Stimulated activated CD4-positive, alpha-beta T cell treated with anti-CD3 and anti-CD28 coated beads, Interleukin-12 subunit alpha, Interleukin-12 subunit beta, amount 100 ng/mL, for 48 hours (primary cell): ENCODE results near the gene ADAMTS18.

ENCODE experiments used
- DNase-seq, 3 donors: peaks; one replicate each; pipeline ENCODE4 v3.0.0-alpha.2; 2020; ENCODE audit warnings: low read depth in 2 of 3, low spot score in 1 of 3

ADAMTS18 gene

GRCh38 chr16:77439106-77439505 is 4.3 kb upstream of the ADAMTS18 start:
- DNase-seq: no peak

DNA sequence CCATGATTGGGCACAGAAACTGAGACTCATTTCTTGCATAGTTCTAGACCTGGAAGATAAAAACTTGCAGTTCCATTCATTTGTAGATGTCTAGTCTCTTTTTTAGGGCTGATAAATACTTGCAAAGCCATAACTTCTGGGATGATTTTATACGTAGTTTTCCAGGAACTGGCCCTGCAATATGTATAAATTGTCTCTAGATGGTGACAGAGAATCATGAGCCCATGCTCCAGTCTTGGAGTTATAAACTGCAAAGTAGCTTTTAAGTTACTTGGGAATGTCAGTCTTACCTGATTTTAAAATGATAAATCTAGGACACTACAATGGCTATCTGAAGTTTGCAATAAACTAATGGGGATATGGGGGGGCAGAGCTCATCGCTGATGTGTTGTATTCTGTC is 3.0 kb upstream of the ADAMTS18 start:
- no peak for DNase-seq

DNA sequence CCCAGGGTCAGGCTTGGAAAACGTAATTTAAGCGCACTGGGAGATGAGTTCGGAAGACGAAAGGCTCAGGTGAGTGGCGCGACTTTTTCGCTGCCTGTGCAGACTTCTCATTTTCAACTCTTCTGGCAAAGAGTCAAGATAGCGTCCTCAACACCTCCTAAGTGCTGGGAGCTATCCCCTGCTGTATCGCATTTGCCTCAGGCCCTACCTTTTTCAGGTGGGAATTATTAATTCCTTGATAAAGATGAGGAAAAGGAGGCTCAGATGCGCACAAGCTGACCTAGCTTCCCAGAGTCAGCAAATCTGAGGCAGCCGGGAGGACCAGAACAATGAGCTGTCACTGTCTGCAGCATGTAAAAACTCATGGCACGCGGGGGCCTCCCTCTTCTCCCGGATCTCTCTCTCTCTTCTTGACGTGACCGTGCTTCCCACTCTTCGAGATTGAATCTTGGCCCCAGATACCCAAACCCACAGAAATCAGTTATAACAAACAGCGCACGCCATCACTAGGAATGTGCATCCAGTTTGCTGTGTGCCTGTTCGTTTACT is 512 bp upstream of the ADAMTS18 start:
- DNase-seq: no peak

DNA sequence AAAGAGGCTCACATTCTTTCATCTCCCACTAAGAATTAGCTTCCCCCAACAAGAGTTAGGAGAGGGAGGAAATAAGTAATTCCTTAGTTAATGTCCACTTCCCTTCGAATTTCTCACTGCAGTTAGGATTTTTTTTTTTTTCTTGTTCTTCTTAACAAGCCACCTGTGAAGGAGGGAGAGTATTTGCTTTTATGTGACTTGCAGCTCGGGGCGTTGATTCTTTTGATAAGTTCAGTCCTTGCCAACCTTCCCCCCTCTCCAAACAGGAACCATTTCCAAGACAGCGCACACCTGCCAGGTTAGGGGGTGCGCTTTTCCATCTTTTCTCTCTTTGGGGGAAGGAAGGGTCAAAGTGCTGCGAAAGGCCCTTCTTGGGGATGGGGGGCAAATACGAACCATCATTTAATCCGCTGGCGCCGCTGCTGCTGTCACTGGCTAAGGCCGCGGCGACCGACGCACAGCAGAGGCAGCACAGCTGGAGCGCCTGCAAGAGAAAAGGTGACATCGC is 758 bp downstream of the ADAMTS18 start:
- DNase-seq: no peak

DNA sequence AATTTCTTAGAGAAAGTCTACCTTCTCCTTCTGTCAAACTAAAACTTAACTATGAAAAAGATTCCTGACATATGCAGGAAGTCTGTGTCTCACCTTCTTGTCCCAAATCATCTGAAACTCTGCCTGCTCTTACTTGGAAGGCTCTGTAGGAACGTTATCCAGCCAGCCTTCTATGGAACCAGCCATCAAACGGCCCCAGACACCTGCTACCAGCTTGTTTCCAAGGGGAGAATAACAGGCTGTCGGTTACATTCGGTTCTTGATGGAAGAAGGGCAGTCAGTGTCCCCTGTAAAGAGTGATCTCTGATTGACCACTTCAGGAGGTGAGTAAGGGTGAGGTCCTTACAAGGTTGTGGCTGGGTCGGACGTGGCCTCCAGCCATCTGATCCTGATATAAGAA is 1.7 kb downstream of the ADAMTS18 start:
- no peak for DNase-seq

DNA sequence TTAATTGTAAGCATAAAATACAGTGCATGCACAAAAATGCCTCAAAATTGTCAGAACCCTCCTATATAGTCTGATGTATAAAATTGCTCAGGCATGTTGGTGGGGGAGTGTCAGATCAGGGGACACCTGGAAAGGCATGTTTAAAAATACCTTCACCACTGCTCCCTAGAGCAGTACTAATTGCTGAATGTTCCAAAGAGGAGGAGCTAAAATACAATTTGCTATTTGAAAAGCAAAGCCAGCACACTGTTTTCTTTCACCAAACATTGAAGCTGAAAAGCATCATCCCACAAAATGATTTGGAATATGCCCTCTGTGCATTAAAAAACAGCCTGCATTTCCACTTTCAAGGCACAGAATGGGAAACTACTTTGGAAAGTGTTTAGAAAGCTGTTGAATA is 2.6 kb downstream of the ADAMTS18 start:
- DNase-seq: no peak

DNA sequence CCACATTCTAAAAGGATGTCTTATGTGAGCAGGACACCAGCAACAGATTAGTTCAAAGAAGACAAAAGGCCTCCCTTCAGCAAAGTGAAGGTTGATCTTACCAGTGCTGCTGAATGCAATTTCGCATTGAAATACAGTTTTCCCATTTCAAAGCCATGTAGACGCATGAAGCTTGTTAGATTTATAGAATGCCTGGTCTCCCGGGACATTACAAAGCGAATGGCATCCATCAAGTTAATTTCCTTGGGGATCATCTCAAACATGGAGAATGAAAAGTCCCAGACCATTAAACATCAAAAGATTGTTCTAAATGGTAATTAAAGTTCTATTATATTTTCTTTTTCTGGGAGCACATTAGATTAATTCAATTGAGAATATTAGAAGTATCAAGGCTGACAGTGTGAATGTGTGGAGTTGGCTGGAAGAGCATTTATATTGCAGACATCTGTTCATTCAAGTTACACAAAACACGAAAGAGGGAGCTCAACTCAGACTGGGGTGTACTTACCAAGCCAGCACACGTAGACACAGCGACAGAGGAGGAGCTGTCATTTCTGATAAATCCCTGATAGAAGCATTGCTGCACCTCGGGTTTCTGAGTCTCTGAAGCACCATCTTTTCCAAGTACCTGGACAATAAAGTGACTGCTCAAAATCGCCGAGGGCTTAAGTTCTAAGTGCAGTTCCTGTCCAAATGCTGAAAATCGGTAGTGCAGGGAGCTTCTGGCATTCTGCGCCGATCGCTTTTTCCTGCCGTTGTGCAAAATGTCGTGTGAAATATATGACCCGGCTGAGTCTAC is 3.8 kb downstream of the ADAMTS18 start:
- DNase-seq: no peak

GRCh38 chr16:77430360-77430759 is 4.5 kb downstream of the ADAMTS18 start:
- DNase-seq: no peak

DNA sequence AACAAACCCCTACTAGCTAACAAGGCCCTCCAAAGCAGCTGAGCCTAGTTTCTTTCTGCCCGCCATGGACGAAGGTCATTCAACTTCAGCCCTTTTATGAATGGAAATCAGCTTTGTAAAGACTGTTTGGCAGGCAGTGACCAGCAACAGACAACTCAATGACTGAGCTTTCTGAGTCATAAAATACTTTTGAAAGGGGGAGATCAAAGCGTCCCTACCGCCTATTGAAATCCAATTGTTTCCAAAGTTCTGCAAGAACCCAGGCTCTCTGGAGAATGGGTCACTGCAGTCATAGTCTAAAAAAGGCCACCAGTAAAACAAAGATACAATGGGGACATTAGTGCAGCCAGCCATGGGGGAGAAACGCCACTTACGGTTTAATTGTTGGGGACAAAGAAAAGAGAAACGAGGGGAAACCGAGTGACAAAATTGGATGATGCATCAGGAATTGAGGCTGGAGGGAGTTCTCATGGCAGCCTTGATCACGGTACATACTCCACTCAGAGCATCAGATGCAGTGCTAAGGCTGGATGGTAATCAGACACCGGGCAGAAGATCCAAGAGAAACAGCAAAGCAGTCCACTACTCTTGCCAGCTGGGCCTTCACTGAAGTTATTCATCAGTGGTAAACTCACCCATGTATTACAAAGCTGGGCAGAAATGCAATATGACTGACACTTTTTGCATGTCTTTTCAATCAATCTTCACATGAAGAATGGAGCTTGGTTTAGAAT is 9.8 kb downstream of the ADAMTS18 start:
- DNase-seq: no peak

DNA sequence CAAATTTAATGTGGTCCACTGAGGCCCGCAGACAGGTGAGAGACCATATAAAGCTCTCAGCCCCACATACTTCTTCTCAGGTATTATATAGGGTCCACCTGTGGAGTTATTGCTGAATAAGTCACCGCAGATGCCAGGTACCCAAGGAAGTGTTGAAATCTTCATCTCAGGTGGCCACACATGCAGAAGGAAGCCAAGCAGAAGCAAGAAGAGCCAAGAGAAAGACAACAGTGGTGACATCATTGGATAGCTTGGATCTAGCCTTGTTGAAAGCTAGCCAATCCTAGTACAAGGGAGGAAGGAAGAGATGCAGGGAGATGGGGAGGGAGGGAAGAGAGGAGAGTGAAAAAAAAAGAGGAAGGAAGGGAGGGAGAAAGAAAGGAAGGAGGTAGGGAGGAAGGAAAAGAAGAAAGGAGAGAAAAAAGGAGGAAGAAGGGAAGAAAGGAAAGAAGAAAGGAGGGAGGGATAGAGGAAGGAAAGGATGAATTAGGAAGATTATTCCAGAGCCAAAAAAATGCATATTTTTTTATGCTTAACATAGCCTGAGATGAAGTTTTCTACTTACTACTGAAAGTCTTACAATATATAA is 12.5 kb downstream of the ADAMTS18 start:
- DNase-seq: no peak

GRCh38 chr16:77416939-77417480 is 17.8 kb downstream of the ADAMTS18 start:
- DNase-seq: no peak

DNA sequence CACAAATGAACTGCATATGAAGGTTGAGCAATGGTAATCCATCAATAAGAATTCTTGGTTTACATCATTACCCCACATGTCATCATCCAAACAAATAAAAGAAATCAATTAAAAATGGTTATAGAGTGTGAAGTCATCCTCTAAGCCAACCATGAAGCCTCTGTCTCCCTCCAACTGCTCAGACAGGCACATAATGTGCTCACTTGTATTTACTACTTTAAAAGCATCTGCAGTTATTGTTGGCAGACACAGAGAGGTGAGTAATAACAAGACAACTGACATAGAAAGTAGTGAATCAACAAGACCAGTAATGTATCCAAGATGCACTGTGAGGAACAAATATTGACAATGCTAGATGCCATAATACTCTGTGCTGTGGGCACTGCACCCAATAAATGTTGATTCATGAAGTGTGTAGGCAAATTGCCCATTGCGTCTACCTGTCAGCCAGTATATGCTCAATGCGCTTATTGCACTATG is 20.0 kb downstream of the ADAMTS18 start:
- DNase-seq: no peak

DNA sequence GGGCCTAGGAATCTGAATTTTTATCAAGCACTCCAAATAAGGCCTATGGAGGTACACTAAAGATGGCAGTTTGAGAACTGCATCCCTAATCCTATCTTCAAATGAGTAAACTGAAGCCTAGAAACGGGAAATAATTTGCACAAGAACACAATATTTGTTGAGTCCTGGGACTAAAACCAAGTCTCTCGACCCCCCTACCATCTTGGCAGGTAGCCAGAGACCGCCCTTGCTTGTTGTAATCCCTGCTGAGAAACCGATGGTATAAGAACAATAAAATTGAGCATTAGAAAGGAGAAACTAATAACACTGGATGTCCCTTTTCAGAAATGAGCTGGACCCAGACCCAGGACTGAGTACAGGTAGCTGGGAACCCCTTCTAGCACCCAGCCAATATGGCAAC is 24.4 kb downstream of the ADAMTS18 start:
- DNase-seq: no peak

DNA sequence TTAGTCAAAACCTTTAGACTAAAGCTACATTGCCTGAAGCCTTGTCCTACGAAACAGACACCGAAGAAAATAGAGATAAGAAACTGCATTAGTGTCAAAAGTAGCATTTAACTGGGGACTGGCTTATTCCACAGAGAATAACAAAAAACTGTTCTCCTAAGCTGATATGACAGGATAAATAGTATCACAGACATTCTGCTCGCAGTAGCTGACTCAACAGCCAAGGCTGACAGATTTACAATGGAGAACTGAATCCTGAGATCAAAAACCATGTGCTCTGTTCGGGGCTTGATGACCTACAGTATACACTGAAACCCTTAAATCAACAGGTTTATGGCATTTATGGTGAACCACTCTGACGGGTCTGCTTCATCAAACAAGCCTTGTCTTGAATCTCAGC is 25.5 kb downstream of the ADAMTS18 start:
- no peak for DNase-seq

GRCh38 chr16:77408607-77409006 is 26.2 kb downstream of the ADAMTS18 start:
- no peak for DNase-seq

DNA sequence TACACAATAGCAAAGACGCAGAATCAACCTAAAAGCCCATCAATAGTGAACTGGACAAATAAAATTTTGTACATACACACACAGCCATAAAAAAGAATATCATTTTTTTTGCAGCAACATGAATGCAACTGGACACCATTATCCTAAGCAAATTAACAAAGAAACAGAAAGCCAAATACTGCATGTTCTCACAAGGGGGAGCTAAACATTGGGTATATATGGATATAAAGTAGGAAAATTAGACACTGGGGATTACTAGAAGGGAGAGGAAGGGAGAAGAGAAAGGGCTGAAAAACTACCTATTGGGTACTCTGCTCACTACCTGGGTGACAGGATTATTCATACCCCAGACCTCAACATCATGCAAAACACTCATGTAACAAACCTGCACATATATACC is 28.2 kb downstream of the ADAMTS18 start:
- no peak for DNase-seq

GRCh38 chr16:77404775-77405174 is 30.1 kb downstream of the ADAMTS18 start:
- DNase-seq: no peak

DNA sequence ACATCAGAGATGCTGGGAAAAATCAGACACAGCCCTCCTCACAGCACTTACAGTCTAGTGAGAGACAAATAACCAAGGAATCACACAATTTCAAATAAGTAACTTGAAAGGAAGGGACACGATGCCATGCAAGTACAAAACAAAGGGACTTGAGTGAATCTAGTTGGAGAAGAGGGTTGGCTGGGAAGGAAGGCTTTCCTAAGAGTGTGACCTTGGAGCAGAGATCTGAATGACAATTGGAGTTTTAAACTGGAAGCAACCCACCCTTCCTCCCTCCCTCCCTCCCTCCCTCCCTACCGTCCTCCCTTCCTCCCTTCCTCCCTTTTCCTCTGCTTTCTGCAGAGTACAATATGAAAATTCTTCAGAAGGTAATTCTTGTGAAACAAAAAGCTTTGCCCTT is 31.1 kb downstream of the ADAMTS18 start:
- no peak for DNase-seq

DNA sequence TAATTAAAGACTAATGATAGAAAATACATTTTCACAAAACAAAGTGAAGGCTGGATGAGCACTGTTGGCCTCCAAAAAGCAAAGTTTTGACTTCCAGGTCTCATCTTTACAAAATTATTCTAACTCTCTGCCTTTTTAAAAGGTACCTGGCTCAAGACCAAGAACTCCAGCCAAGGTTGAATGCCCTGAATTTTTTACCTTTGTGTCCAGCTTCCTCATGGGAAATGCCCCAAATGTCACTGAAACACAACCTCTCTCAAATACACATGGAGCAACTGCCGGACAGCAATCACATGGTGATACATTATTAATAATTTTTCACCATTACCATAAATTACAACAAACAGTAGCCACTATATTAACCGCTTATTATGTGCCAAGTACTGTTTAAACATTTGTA is 32.2 kb downstream of the ADAMTS18 start:
- no peak for DNase-seq

- no peak for DNase-seq
Observed at GRCh38 chr16:77402118-77402517, 32.7 kb downstream of the ADAMTS18 start.

- DNase-seq: no peak
Observed at GRCh38 chr16:77399546-77399945, 35.3 kb downstream of the ADAMTS18 start.
